Posterior vena cava (tissue), 2 donors: ENCODE data around the gene SGO2. TPM values are rescaled to one million over a fixed set of nuclear protein-coding genes. Genes with fewer than 3 reads are reported as not detected.
A peak's percentile ranks its signal among the peaks of the same experiment; 100 is the strongest.
"Not testable (repeated sequence)": the region's sequence is repeated elsewhere in the genome, so short reads cannot be mapped to it uniquely, and the experiment has no call there.

ENCODE experiments used
- DNase-seq: peaks from one replicate; pipeline ENCODE4 v3.0.0-alpha.2; 2020; ENCODE audit warnings: low spot score
- intact Hi-C, 2 donors: fragments of 100-400 bp; cut with DNase I; formaldehyde crosslinking; loops; one replicate each; pipeline versions ENCODE4 v1.14.1 to v1.14.2; 2022 to 2023
- total RNA-seq, 2 donors: library from RNA; stranded (reverse); fragmentation: NEBNext Ultra II Directional; extraction: Animal tissue kit (Norgen Biotek cat#: 25700); gene quantifications; one replicate each; pipeline ENCODE4 v1.2.1, GENCODE V29; 2021
- donor health status: DM: yes; HTN: yes; CAD: no.
- donor health status: DM: yes; HTN: yes; CAD: no.

SGO2 gene
- total RNA-seq, 2 donors from 2014 or later, result 2.3 to 2.7 TPM

- intact Hi-C loops, result no loop called here
- peak; percentile 98 for DNase-seq
Measured at GRCh38 chr2:200509612-200510433, 16.2 kb upstream of the SGO2 start, which contains the start of gene KCTD18. Gene KCTD18 (minus strand): TSS chr2:200510068. CDS start chr2:200507016, 3,052 bp downstream.

GRCh38 chr2:200515155-200515554 is 10.9 kb upstream of the SGO2 start:
- no peak for DNase-seq
- intact Hi-C loops, result no loop called here

DNA sequence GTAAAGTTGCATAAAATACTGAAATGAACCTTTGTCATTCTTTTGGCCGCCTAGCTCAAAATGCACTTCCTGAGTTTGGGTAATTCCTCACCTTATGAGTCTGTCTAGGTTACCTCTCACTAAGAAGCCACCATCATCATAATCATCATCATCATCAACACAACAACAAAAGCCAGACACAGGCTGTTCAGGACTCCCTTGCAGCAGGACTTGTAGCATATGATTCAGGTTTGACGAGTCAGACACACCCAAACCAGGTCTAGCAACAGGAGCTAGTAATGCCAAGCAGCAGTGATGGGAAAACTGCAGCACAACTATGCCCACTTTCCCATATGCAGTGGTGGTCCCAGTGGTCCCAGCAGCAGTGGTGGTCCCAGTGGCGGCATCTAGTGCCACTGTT is 2.8 kb upstream of the SGO2 start:
- intact Hi-C loops, result no loop called here
- DNase-seq, result no peak

GRCh38 chr2:200523604-200524003 is 2.4 kb upstream of the SGO2 start:
- DNase-seq, result no peak
- intact Hi-C loops, result no loop called here

- DNase-seq, result no peak
- intact Hi-C loops, result loop anchor here in 1 of 2 donors (5.0 kb wide), 1 partner anchor 662 kb away; no protein-coding TSS in a partner anchor
Measured at GRCh38 chr2:200525066-200525465, 941 bp upstream of the SGO2 start.

DNA sequence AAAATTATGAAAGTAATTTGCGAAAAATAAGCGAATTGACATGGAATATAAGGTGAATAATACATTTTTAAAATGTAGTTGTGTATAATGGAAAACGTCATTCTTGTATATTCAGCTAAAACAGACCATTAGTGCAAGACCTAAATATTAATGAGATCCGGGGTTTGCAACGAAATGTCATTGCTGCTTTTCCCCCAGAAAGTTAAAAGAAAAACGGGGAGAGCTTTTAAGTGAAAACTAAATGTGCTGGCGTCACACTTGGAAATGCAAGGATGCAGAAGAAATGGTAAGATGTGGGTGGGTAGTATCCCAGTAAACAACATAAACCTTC is 491 bp upstream of the SGO2 start:
- DNase-seq, result no peak
- intact Hi-C loops, result loop anchor here in 1 of 2 donors (5.0 kb wide), 1 partner anchor 662 kb away; no protein-coding TSS in a partner anchor

GRCh38 chr2:200528228-200528627 is 2.2 kb downstream of the SGO2 start:
- intact Hi-C loops, result loop anchor here in 1 of 2 donors (5.0 kb wide), 1 partner anchor 659 kb away; no protein-coding TSS in a partner anchor
- DNase-seq, result no peak

DNA sequence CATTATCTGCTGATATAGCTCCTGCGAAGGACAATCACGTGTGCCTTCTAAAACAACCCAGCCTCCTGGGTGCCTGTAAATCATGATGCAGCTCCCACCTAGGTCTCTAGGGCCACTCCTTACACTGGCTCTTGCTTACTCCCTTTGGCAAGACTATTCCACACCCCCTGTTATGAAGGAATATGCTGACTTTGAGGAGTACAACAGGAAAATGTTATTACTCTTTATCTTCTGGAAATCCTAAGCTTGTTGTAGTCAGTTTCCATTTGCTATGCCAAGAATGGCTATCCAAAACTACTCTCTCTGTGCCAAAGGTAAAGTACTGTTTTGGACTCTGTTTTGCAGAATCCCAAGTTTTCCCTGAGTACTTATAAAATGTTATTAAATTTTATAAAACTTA is 7.7 kb downstream of the SGO2 start:
- intact Hi-C loops, result no loop called here
- DNase-seq, result no peak

GRCh38 chr2:200534572-200534971 is 8.6 kb downstream of the SGO2 start:
- intact Hi-C loops, result no loop called here
- DNase-seq, result no peak

GRCh38 chr2:200538139-200538538 is 12.1 kb downstream of the SGO2 start:
- intact Hi-C loops, result no loop called here
- DNase-seq, result no peak

GRCh38 chr2:200540793-200541192 is 14.8 kb downstream of the SGO2 start:
- intact Hi-C loops, result no loop called here
- no peak for DNase-seq

- DNase-seq, intact Hi-C loops: not testable (repeated sequence)
Measured at GRCh38 chr2:200566596-200566995, 40.6 kb downstream of the SGO2 start.

GRCh38 chr2:200567932-200568331 is 41.9 kb downstream of the SGO2 start:
- no peak for DNase-seq
- intact Hi-C loops, result no loop called here

DNA sequence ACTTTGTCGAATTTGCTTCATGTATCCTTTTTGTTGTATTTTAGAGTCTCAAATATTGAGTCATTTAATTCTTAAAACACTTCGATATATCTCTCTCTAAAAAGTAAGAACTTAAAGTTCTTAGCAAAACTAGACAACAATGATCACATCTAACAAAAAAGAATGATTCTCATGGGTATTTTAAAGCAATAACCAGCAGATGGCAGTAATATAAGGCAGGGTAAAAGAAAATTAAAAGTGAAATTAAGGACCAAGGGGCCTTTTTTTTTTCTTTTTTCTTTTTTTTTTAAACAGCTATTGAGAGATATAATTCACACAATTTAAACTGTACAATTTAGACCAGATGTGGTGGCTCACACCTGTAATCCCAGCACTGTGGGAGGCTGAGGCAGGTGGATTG is 50.0 kb downstream of the SGO2 start:
- intact Hi-C loops, result loop anchor here in 1 of 2 donors (5.0 kb wide), 1 partner anchor 126 kb away; no protein-coding TSS in a partner anchor
- DNase-seq, result no peak

- intact Hi-C loops, result loop anchor here in 1 of 2 donors (5.0 kb wide), 1 partner anchor 125 kb away; no protein-coding TSS in a partner anchor
Measured at GRCh38 chr2:200577027-200577426, 51.0 kb downstream of the SGO2 start.

GRCh38 chr2:200578778-200579177 is 52.8 kb downstream of the SGO2 start:
- DNase-seq, result no peak

More at GRCh38 chr2:200577027-200577426, 51.0 kb downstream of the SGO2 start:
- DNase-seq, result no peak

DNA sequence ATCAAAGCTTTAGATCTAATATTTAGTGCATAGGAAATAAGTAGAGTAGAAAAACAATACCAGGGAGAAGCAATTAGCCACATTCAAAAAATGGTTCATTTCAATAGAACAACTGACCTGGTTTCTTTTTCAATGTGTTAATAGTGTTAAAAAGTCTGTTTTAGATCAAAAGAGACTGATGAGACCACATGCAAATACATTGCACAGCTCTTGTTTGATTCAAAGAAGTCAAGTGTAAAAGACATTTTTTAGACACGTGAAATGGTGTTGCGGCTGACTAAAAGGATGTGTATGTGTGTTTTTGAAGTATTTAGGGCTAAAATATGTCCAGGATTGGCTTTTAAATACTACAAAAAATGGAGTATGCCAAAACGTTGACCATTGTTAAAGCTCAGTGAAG is 58.6 kb downstream of the SGO2 start:
- intact Hi-C loops, result loop anchor here in 1 of 2 donors (5.0 kb wide), 2 partner anchors 118 to 242 kb away; no protein-coding TSS in a partner anchor
- no peak for DNase-seq

More at GRCh38 chr2:200578778-200579177, 52.8 kb downstream of the SGO2 start:
- intact Hi-C loops, result loop anchor here in 1 of 2 donors (5.0 kb wide), 1 partner anchor 124 kb away; no protein-coding TSS in a partner anchor

- no peak for DNase-seq
- intact Hi-C loops, result no loop called here
Measured at GRCh38 chr2:200585340-200585729, 59.3 kb downstream of the SGO2 start.

- intact Hi-C loops, result no loop called here
- DNase-seq, result peak; percentile 92
Measured at GRCh38 chr2:200585730-200586643, 60.0 kb downstream of the SGO2 start, which contains the start of gene AOX1. Gene AOX1 (plus strand): TSS chr2:200586014. CDS start chr2:200586109, 95 bp downstream.

GRCh38 chr2:200586644-200586975 is 60.6 kb downstream of the SGO2 start:
- no peak for DNase-seq
- intact Hi-C loops, result no loop called here
